ENCODE data around the gene ASB1.

The ASB1 gene

DNA sequence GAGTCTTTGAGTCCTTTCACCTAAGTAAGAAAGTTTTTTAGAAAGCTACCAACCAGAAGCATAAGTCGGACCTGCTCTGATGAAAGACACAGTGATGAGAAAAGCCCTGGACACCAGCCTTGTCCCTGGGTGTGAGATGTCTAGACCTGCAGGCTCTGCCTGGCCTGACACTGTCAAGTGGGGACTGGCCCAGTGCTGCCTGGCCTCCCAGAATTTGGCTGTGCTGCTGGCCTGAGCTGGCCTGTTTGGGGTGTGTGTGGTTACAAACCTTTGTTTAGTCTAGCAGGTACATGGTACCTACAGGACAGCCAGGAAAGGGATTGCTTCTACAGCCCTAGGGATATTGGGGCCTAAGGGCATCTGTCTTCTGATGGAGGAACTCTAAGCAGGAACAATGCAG is 48.3 kb downstream of the ASB1 start:
- TF ChIP-seq, protein P1, sequence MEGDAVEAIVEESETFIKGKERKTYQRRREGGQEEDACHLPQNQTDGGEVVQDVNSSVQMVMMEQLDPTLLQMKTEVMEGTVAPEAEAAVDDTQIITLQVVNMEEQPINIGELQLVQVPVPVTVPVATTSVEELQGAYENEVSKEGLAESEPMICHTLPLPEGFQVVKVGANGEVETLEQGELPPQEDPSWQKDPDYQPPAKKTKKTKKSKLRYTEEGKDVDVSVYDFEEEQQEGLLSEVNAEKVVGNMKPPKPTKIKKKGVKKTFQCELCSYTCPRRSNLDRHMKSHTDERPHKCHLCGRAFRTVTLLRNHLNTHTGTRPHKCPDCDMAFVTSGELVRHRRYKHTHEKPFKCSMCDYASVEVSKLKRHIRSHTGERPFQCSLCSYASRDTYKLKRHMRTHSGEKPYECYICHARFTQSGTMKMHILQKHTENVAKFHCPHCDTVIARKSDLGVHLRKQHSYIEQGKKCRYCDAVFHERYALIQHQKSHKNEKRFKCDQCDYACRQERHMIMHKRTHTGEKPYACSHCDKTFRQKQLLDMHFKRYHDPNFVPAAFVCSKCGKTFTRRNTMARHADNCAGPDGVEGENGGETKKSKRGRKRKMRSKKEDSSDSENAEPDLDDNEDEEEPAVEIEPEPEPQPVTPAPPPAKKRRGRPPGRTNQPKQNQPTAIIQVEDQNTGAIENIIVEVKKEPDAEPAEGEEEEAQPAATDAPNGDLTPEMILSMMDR (IDR thresholded peaks at IDR 0.05; ENCODE audit: low read depth, low read length) = no peak
- H3K4me3 ChIP-seq (ENCODE audit: low read depth, low read length) = no peak overlapping the region

- TF ChIP-seq, protein P1 (IDR thresholded peaks at IDR 0.05; ENCODE audit: low read depth, low read length) = no peak
- no peak overlapping the region for H3K4me3 ChIP-seq (ENCODE audit: low read depth, low read length)
These were observed 48.8 kb downstream of the ASB1 start for GRCh38 chr2:238475566-238475965.

GRCh38 chr2:238476258-238476657 is 49.5 kb downstream of the ASB1 start:
- TF ChIP-seq, protein P1 (IDR thresholded peaks at IDR 0.05; ENCODE audit: low read depth, low read length) = no peak
- H3K4me3 ChIP-seq (ENCODE audit: low read depth, low read length) = no peak overlapping the region

GRCh38 chr2:238478216-238478615 is 51.5 kb downstream of the ASB1 start:
- H3K4me3 ChIP-seq (ENCODE audit: low read depth, low read length) = no peak overlapping the region
- TF ChIP-seq, protein P1 (IDR thresholded peaks at IDR 0.05; ENCODE audit: low read depth, low read length) = no peak

DNA sequence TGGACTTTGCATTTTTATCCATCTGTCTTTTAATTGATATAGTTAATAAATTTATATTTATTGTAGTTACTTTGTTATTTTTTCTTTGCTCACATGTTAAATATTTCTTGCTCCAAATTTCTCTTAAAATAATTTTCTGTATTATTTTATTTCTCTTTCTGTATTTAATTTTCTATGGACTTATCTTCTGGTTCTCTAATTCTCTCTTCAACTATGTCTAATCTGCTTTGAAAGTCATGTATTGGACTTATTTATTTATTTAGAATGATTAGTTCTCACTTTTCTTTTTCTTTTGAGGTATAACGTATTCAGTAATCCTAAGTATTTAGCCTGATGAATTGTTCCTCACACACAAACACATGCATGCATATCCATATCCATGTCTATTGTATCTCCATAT is 53.1 kb downstream of the ASB1 start:
- H3K4me3 ChIP-seq (ENCODE audit: low read depth, low read length) = no peak overlapping the region
- TF ChIP-seq, protein P1 (IDR thresholded peaks at IDR 0.05; ENCODE audit: low read depth, low read length) = no peak

DNA sequence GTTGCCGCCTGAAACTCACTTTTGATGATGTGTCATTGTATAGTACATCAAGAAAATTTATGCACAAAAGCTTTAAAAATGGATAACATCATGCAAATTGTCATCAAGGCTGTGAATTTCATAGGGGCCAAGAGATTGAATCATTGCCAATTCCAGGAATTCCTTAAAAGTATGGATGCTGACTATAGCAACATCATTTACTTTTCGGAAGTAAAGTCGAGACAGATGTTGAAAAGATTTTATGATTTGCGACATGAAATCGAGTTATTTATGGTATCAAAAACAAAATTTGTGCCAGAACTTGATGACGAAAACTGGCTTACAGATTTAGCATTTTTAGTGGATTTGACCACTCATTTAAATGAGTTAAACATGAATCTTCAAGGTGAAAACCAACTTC is 56.3 kb downstream of the ASB1 start:
- TF ChIP-seq, protein P1 (IDR thresholded peaks at IDR 0.05; ENCODE audit: low read depth, low read length) = no peak
- H3K4me3 ChIP-seq (ENCODE audit: low read depth, low read length) = no peak overlapping the region

GRCh38 chr2:238483656-238484055 is 56.9 kb downstream of the ASB1 start:
- no peak overlapping the region for H3K4me3 ChIP-seq (ENCODE audit: low read depth, low read length)
- TF ChIP-seq, protein P1 (IDR thresholded peaks at IDR 0.05; ENCODE audit: low read depth, low read length) = no peak

All from WI38 (cell line).